AG10803 (cell line): ENCODE data around the gene RNF114.

Experiments
- DNase-seq: peaks from one replicate; pipeline ENCODE4 v3.0.0; 2010; ENCODE audit warnings: low read depth
- H3K4me3 ChIP-seq: 2 replicates; pipeline ENCODE4 v1.5.1; 2011; ENCODE audit warnings: mild to moderate bottlenecking, low read length, control low read depth
- CTCF ChIP-seq: conservative IDR thresholded peaks from 2 replicates; pipeline ENCODE4 v1.5.1; 2011; ENCODE audit warnings: mild to moderate bottlenecking, low read length, control low read depth, inconsistent platforms

RNF114 gene

GRCh38 chr20:49937027-49937929 lies 1.1 kb downstream of the RNF114 start:
- no peak for DNase-seq
- no peak for TF ChIP-seq CTCF
- H3K4me3 ChIP-seq, result peak overlapping the region; percentile 91

DNA sequence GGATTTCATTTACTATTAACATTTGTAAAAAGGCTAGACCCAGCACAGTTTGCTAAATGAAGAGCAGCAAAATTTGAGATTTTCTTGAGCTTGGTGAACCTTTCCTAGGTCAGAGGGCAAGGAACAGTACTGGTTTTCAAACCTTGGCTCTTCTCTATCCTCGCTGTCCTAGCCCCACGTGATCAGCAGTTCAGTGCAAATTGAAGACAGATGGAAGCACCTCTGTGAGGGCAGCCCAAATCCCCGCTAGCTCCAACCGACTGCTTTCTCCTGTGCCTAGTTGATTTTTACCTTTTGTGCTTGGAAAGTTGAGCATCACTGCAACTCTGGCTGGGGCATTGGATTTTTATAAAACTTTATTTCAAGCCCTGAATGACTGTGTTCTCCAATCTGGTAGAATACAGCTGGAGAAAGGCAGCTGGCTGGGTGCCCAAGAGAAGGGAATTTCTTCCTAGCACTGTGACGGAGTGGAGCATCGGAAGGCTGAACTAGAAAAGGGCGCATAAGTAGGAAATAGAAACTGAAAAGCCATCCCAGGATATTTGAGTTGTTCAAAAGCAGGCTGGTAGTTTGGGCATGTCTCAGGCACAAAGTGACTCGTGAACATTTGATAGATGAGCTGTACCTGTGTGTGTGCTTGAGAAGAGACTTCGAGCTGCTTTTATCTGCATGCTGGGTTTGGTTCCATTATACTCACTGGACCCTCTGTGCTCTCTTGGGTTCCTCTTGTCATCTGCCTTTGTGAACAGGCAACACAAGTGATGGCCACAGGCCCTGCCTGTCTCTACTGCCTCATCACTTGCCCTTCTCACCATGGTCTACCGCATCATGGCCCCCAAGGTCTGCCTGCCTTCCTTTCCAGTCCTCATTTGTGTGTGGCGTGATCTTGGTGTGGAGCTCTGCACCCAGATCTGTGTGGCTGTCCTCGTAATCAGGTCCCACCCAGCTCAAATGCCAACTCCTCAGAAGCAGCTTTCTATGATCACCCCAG lies 2.3 kb downstream of the RNF114 start:
- peak overlapping the region; percentile 91 for H3K4me3 ChIP-seq
- peak; percentile 74 for DNase-seq
- no peak for TF ChIP-seq CTCF

GRCh38 chr20:49941456-49941855 lies 5.3 kb downstream of the RNF114 start:
- H3K4me3 ChIP-seq, result no peak overlapping the region
- no peak for TF ChIP-seq CTCF
- no peak for DNase-seq

DNA sequence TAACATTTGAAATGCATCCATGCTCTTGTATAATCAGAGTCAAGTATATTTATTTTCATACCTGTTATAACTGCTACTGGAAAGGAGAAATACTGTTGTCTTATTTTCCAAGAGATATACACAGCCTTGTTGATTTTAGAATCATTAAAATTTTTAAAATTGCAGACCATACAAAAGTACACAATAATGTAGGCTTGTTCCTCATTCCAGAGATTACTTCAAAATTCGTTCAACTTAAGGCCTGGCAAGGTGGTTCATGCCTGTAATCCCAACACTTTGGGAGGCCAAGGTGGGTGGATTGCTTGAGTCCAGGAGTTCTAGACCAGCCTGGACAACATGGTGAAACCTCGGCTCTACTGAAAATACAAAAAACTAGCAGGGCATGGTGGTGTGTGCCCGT lies 6.1 kb downstream of the RNF114 start:
- no peak for DNase-seq
- H3K4me3 ChIP-seq, result no peak overlapping the region
- TF ChIP-seq CTCF, result no peak

GRCh38 chr20:49942942-49943341 lies 6.7 kb downstream of the RNF114 start:
- DNase-seq, result no peak
- no peak overlapping the region for H3K4me3 ChIP-seq
- no peak for TF ChIP-seq CTCF

- no peak for TF ChIP-seq CTCF
- no peak overlapping the region for H3K4me3 ChIP-seq
- DNase-seq, result no peak
Measured at GRCh38 chr20:49945306-49945700, 9.1 kb downstream of the RNF114 start.
